NCI-H1436 treated with DMSO at 0.1 percent for 48 hours (cell line): Measurements from ENCODE around the gene ZNF543.
"Not testable (repeated sequence)": the region's sequence is repeated elsewhere in the genome, so short reads cannot be mapped to it uniquely, and the experiment has no call there.

ENCODE experiments used
- DNase-seq: peaks from one replicate; lab custom pipeline; 2025; lab: John Stamatoyannopoulos, UW

Gene ZNF543

GRCh38 chr19:57320180-57321084 lies at the start of gene ZNF543:
Gene ZNF543, plus strand, starts transcription at chr19:57320472. Its CDS starts 382 bp downstream, at chr19:57320854.
- DNase-seq, result peak; percentile 78

- DNase-seq, result no peak
Observed at GRCh38 chr19:57271280-57271679, 49.0 kb upstream of the ZNF543 start.

GRCh38 chr19:57273014-57273413 lies 47.3 kb upstream of the ZNF543 start:
- DNase-seq, result no peak

- DNase-seq, result no peak
Observed at GRCh38 chr19:57276430-57276829, 43.8 kb upstream of the ZNF543 start.

GRCh38 chr19:57278481-57278880 lies 41.8 kb upstream of the ZNF543 start:
- not testable (repeated sequence) for DNase-seq

- DNase-seq, result peak; percentile 84
Observed at GRCh38 chr19:57279418-57280164, 40.7 kb upstream of the ZNF543 start.

GRCh38 chr19:57280165-57280961 lies 39.9 kb upstream of the ZNF543 start, which contains the start of gene ZNF460:
Gene ZNF460, plus strand, starts transcription at chr19:57280485. Its CDS starts 322 bp downstream, at chr19:57280807.
- DNase-seq, result peak; percentile 89

GRCh38 chr19:57280962-57281400 lies 39.3 kb upstream of the ZNF543 start:
- DNase-seq, result no peak

- DNase-seq, result no peak
Observed at GRCh38 chr19:57282011-57282643, 38.1 kb upstream of the ZNF543 start.

GRCh38 chr19:57288373-57288772 lies 31.9 kb upstream of the ZNF543 start:
- no peak for DNase-seq

GRCh38 chr19:57290970-57291369 lies 29.3 kb upstream of the ZNF543 start:
- no peak for DNase-seq

- DNase-seq, result no peak
Observed at GRCh38 chr19:57292547-57292946, 27.7 kb upstream of the ZNF543 start.

- no peak for DNase-seq
Observed at GRCh38 chr19:57293719-57294118, 26.6 kb upstream of the ZNF543 start.

- DNase-seq, result peak; percentile 16
Observed at GRCh38 chr19:57302020-57302465, 18.2 kb upstream of the ZNF543 start.

- DNase-seq, result no peak
Observed at GRCh38 chr19:57302727-57303401, 17.4 kb upstream of the ZNF543 start.

- no peak for DNase-seq
Observed at GRCh38 chr19:57305056-57305455, 15.2 kb upstream of the ZNF543 start.

- no peak for DNase-seq
Observed at GRCh38 chr19:57308514-57308913, 11.8 kb upstream of the ZNF543 start.

- no peak for DNase-seq
Observed at GRCh38 chr19:57310792-57311191, 9.5 kb upstream of the ZNF543 start.

- peak; percentile 42 for DNase-seq
Observed at GRCh38 chr19:57314146-57314545, 6.1 kb upstream of the ZNF543 start.

- no peak for DNase-seq
Observed at GRCh38 chr19:57317503-57317902, 2.8 kb upstream of the ZNF543 start.

GRCh38 chr19:57319869-57320179 lies 448 bp upstream of the ZNF543 start:
- DNase-seq, result no peak
